NOMO-1 treated with DMSO at 0.1 percent for 48 hours (cell line): Measurements from ENCODE around the gene LTBP1.

ENCODE experiments used
- DNase-seq: peaks from one replicate; lab custom pipeline; 2025; ENCODE audit not compliant: unreplicated experiment; lab: John Stamatoyannopoulos, UW

The LTBP1 gene

DNA sequence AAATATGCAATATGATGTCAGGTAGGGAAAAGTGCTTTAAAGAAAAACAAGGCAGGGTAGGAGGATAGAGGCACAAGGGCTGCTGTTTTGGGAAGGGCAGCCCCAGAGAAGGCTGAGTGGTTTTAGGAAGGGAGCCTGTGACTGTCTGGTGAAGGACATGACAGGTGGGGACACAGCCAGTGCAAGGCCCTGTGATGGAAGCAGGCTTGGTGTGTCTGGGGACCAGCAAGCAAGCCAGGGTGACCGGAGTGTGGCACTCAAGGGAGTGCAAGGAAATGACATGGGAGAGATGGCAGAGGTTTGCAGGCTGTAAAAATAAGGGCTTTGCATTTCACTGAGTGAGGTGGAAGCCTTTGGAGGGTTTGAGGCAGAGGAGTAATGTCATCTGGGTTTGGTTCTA is 62.0 kb downstream of the LTBP1 start:
- no peak for DNase-seq

DNA sequence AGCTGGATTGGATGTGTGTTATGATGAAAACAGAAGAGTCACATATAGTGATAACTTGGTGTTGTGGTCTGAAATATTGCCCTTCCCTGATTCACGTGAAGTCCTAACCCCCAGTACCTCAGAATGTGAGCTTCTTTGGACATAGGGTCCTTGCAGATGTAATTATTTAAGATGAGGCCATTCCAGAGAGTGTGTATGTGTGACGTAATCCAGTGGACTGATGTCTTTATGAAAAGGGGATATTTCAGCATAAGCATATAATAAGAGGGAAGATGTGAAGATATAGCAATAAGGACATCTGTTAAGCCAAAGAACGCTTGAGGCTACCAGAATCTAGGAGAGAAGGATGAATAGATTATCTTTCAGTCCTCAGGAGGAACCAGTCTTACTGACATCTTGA is 62.5 kb downstream of the LTBP1 start:
- no peak for DNase-seq

DNA sequence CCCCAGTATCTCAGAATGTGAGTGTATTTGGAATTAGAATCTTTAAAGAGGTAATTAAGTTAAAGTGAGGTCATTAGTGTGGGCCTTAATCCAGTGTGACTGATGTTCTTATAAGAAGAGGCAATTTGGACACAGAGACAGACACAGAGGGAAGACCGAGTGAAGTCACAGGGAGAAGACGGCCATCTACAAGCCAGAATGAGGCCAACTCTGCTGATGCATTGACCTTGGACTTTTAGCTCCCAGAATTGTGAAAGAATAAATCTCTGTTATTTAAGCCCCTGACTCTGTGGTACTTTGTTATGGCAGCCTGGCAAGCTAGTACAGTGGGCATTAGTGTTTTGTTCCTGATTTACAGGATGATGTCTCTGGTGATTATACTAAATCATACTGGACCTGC is 64.6 kb downstream of the LTBP1 start:
- DNase-seq, result no peak

DNA sequence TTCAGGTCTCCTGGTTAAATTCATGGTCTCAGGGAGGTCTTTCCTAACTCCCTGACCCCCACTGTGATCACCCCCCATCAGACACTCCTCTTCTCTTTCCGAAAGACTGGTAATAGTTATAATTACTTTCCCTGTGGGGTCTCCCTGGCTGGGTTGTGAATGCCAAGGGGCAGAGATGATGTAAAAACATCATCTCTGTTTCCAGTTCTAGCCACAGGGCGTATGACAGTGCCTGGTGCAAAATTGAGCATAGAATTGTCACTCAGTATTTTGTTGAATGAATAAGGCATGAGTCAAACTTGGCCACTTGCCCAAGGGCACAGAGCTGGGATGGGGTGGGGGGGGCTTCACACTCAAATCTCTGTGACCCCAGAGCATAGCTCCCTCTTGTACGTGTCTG is 65.2 kb downstream of the LTBP1 start:
- no peak for DNase-seq

DNA sequence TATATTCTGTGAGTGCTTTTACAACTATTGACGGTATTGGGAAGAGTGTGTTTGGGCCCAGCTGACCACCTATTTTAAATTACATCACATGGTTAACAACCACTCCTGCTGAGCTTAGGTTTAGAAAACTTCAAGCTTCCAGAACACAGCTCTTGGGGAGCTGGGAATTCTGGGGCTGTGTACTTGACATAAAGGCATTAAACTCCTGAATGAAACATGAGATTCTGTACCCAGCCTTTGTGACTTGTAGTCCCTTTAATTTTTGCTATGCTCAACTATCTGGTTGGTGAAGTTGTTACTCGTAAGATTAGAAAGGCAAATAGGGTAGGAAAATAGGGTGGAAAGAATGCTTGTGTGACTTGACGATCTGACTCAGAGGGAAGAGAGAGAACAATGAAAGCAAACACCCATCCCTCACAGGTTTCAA is 66.9 kb downstream of the LTBP1 start:
- no peak for DNase-seq

DNA sequence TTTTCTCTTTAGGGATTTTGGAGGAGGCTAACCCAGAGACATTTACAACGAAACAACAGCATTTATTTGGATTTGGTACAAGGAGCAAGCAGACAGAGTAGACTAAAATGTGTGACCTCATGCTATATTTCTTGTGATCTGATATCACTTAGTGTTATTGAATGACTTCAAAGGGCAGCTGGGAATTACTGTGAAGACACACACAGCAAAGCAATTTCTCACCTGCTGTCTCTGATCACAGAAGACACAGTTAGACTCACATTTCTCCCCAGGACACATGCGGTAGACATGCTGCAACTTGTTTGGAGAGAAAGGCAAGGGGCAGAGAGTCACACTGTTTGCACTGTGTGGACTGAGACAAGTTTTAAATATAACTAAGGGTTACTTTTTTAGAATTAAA is 67.5 kb downstream of the LTBP1 start:
- DNase-seq, result no peak

DNA sequence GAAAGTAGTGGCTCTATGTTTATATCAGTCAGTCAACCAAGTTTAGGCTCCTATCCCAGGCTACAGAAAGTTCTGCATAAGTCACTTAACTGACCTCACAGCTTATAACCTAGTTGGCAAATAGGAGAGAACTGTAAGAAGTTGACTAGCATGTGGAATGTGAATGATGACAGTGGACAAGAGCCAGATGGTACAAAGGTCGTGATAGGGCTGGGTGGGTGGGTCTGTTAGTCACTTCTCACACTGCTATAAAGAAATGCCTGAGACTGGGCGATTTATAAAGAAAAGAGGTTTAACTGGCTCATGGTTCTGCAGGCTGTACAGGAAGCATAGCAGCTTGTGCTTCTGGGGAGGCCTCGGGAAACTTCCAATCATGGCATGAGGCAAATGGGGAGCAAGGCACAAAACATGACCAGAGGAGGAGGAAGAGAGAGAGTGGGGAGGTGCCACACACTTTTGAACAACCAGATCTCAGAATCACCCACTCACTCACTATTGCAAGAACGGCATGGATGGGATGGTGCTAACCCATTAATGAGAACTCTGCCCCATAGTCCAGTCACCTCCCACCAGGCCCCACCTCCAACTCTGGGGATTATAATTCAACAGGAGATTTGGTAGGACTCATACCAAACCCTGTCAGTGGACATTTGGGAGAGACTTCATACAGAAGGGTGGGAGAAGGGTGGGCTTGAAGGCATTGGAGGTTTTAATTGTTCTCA is 68.8 kb downstream of the LTBP1 start:
- no peak for DNase-seq

DNA sequence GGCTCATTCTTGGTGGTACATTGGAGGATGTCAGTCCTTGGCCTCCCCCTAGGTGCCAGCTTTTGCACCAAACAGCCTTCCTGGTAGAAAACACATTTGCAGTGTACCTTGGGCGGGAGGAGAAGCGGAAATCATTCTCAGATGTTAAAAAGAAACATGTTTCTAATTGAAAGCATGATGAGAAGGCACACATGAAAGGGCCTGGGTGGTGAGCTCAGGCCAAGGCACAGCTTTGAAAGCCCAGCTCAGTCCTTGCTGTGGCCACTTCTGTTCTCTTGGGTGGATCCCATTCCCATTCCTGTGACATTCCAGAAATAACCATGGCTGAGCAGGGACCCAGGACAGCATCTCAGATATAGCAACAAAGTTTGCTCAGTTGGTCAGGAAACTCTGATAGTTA is 71.5 kb downstream of the LTBP1 start:
- no peak for DNase-seq

DNA sequence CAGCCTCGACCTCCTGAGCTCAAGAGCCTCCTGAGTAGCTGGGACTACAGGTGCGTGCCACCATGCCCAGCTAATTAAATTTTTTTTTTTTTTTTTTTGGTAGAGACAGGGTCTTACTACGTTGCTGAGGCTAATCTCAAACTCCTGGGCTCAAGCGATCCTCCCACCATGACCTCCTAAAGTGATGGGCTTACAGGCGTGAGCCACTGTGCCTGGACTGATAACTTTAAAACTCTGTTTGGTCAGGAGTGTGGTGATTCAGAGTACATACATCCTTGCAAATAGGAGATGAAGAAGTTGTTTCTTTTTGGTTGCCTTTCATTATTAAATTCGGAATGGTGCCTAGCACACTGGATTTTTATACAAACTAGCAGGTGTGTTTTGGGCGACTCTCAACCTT is 73.0 kb downstream of the LTBP1 start:
- no peak for DNase-seq

DNA sequence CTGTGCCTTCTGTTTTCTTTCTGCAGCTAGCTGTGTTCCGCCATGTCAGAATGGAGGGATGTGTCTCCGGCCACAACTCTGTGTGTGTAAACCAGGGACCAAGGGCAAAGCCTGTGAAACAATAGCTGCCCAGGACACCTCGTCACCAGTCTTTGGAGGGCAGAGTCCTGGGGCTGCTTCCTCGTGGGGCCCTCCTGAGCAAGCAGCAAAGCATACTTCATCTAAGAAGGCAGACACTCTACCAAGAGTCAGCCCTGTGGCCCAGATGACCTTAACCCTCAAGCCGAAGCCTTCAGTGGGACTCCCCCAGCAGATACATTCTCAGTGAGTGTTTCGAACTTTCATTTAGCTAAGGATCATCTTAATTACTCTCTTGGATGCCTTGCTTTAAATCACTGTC is 74.1 kb downstream of the LTBP1 start:
- no peak for DNase-seq

DNA sequence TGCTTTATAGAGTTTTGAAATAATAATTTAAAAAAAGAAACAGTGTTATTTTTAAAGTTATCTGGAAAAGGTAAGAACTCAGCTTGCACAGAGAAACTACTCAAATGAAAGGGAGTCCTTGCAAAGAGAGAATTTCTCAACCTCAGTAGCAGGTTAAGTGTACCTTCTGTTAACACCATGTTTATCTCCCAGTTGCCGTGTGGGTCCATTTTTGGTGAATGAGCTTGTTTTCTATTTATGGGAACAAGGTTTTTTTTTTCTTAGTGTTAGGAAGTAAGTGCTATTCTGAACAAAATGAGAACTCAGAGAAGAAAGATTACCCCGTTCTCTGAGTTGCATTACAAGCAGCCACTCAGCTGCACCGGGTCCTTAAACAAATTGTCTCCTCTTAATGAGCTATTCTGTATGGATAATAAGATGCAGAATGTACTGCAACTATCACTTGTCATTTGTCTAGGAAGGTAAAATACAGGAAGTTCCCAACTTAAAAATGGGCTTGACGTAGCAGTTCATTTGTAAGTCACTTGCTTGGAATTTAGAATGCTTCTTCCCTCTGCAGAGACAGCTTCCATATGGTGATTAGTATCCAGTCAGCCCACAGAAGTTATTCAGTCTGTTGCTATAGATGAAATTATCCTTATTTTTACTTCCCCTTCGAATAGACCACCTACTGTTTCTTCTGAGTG is 74.9 kb downstream of the LTBP1 start:
- DNase-seq, result no peak

DNA sequence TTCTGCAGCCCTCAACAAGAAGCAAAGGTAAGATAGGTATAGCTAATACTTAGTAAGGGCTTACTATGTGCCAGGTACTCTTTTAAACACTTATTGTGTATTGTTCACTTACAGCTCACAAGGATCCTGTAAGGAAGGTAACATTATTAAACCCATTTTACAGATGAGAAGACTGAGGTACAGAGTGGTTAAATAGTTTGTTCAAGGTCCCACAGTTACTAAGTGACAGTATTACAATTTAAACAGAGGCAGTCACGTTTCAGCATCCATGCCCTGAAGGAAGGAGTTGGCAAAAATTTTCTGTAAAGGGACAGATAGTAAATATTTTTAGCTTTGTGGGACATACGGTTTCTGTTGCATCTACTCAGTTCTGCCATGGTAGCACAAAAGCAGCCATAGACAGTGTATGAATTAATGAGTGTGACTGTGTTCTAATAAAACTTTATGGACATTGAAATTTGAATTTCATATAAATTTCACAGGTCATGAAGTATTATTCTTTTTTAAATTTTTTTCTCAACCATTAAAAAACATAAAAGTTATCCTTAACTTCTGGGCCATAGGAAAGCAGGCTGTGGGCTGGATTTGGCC is 75.7 kb downstream of the LTBP1 start:
- DNase-seq, result no peak

DNA sequence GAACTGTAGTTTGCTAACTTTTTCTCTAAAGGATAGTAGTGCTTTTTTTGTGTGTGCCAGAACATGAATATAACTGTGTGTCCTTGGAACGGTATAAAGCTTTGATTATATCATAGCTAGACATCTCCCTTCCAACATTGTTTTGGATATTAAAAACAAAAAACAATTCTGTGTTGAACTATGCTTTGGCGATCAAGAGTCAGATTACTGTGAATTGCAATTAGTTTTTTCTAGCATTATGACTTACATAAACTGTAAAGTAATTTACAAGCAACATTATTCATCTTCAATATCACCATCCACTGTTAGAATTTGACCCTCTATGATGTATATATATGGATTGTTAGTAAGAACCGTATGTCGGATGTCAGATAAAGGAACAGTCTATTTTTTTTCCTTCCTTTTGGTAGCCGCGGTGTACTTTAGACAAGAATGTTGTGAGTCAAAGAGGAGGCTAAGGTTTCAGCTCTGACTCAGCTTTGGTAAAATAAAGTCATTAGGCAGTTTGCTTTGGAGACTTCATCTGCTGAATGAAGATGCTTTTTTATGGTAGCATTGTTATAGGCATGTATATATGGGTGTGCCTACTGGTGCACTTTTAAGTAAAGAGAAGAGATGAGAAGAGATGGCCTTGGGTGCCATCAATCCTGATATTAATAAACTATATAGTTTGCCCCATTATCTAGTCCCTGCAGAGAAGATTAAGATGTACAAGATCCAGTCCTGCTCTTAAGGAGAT is 76.4 kb downstream of the LTBP1 start:
- no peak for DNase-seq

DNA sequence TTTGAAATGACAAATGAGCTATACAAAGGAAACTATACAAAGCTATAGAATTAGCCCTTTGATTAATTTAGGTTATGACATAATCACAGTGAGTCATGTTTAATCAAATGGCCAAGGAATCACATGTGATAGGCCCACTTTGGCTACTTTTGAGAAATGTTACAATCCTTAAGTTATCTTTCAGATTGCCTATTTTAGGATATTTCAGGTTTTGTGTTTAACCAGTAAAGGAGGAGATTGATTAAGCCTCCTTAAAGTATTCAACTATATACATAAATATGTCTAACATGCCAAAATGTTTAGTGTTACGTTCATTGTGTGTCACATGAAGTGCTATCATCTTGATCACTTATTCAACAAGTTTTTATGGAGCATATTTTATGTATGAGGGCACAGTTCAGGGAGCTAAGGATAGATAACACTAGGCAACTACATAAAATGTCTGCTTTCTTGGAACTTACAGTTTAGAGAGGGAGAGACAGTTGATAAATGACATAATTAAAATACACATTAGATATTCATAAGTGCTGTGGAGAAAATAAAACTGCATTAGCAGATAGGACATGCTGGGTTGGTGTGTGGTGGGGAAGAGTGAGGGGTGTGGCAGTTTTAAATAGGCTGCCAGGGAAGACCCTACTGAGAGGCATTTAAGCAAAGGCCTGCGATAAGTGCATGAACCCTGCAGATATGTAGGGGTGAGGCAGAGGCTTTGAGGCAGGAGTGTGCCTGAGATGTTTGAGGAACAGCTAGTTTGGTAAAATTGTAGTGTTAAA is 77.2 kb downstream of the LTBP1 start:
- DNase-seq, result no peak

DNA sequence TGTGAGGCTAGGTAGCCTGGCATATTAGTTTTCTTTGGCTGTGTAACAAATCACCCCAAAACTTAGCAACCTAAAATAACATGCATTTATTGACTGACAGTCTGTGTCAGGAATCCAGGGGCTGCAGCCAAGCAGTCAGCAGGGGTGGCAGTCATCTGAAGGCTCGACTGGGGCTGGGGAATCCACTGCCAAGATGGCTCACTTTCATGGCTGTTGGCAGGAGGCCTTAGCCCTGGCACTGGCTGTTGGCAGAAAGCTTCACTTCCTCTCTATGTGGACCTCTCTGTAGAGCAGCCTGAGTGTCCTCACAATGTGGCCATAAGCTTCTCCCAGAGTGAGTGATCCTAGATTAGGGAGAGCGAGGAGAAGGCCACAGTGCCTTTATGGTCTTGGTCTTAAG is 78.0 kb downstream of the LTBP1 start:
- no peak for DNase-seq

DNA sequence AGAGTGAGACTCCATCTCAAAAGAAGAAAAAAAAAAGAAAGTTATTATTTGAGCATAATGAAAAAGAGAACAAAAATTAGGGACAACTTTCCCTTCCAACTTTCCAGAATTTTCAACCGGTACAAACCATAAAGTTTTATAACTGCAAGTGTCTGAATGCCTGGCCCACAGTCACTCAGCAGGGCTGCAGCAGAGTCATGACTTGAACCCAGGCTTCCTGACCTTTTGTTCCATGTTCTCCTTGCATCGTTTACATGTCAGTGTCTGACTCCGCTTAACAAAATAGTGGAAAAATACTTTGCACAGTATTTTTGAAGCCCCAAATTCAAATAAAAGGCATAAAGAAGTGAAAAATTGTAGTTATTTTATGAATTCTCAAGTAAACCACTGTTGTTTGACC is 82.7 kb downstream of the LTBP1 start:
- no peak for DNase-seq

DNA sequence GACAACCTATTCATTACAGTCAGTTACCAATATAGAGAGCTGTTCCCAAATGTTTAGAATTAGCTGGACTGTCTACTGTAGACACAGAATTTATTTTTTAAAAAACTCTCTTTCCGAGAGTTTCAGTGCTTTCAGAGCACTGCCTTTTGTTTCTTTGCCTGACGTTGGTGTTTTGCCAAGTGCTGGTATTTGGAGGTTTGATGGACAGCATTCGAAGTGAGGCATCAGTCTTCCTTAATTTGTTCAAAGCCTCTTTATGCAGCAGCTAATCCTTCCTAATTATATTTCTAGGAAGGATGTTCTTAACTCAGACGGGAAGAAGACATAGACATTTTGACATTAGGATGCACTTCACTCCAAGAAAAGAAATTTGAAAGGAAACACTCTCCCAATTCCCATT is 83.2 kb downstream of the LTBP1 start:
- DNase-seq, result no peak

DNA sequence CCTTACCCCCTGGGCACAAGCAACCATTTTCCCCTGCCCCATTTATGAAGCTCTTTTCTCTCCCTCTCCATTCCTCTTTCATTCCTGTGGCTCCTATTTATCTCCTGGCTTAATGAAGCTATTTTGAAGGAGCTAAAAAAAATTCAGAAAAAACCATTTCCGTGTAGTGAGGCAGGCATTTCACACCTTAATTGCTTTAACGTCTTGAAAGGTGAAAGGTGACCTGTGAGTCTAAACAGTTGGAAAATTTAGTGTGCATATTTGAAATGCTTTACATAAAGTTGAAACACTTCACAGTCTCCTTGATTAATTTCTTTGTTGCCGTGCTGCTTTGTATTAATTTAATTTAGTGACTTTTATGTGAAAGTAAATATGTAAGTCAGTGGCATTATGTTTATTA is 83.6 kb downstream of the LTBP1 start:
- DNase-seq, result no peak

DNA sequence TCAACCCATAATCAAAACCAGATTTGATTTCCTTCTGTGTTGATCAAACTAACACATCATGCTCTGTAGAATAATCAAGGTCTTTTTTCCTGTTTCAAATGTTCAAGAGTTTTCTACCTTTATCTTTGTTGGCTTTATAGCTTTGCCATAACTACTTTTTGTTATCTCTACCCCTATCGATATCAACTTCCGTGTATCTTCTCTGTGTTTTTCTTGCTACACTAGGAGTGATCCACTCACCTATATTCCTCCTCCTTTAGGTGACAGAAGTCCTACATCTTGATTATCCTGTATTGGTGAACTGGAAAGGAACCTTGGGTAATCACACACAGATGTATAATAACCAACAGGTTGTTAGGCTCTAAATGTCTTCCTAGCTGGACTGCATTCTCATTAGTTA is 85.5 kb downstream of the LTBP1 start:
- no peak for DNase-seq

DNA sequence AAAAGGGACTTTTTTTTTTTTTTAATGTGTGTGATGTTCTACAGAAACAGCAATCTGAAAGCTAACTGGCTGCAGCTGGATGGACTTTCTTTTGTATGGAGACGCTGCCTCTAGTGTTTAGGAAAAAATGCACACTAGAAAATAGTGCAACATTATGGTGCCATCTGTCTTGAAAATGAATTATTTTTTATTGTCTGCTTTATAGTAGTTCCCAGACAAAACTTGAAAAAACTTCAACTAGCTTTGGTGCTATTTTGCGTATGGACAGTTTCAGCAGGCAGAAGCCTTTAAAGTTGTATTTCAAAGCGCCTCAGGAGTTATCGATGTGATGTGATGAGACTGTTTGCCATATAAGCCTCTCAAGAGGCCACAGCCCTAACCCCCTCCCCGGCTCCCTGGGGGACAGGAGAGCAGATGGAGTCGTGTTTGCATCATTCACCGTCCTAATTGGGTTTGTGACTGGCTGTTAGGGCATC is 86.9 kb downstream of the LTBP1 start:
- no peak for DNase-seq

DNA sequence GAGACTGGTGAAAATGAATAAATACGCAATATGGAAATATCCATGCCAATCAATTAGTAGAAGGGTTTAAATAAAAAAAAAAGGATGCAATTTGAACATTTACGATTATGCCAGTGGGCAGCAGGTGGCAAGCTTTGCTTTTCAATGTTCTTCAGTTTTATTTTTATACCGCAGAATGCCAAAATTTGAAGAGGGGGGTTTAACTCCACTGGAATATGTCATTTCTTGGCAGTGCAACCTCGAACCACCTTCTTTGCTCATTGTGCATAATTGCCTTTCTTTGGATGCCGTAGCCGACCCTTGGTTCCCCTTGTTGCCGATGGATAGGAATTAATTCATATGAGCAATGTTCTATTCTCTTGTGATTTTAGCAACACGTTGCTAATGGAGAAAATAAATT is 88.0 kb downstream of the LTBP1 start:
- DNase-seq, result no peak
